OCI-M1 (cell line): ENCODE results near the gene NLRP1.

Experiments
- DNase-seq: peaks from one replicate; lab custom pipeline; 2025; lab: John Stamatoyannopoulos, UW

The NLRP1 gene

GRCh38 chr17:5557485-5557884, 26.8 kb downstream of the NLRP1 start:
- DNase-seq: no peak

- no peak for DNase-seq
Measured at GRCh38 chr17:5555254-5555653, 29.1 kb downstream of the NLRP1 start.

GRCh38 chr17:5553479-5553878, 30.8 kb downstream of the NLRP1 start:
- DNase-seq: no peak

- DNase-seq: peak; percentile 11
Measured at GRCh38 chr17:5552841-5553240, 31.5 kb downstream of the NLRP1 start.

GRCh38 chr17:5545051-5545987, 39.0 kb downstream of the NLRP1 start:
- DNase-seq: no peak

GRCh38 chr17:5544115-5544514, 40.2 kb downstream of the NLRP1 start:
- DNase-seq: no peak

GRCh38 chr17:5541610-5542202, 42.6 kb downstream of the NLRP1 start:
- no peak for DNase-seq

GRCh38 chr17:5540321-5540720, 44.0 kb downstream of the NLRP1 start:
- DNase-seq: no peak

- DNase-seq: no peak
Measured at GRCh38 chr17:5539286-5539685, 45.0 kb downstream of the NLRP1 start.

- DNase-seq: no peak
Measured at GRCh38 chr17:5536866-5537650, 47.3 kb downstream of the NLRP1 start.

- DNase-seq: no peak
Measured at GRCh38 chr17:5535436-5535835, 48.9 kb downstream of the NLRP1 start.

GRCh38 chr17:5533486-5534315, 50.6 kb downstream of the NLRP1 start:
- DNase-seq: no peak

- DNase-seq: no peak
Measured at GRCh38 chr17:5532581-5532980, 51.7 kb downstream of the NLRP1 start.

GRCh38 chr17:5531085-5531418, 53.3 kb downstream of the NLRP1 start:
- no peak for DNase-seq

- no peak for DNase-seq
Measured at GRCh38 chr17:5530265-5531084, 53.8 kb downstream of the NLRP1 start.

- no peak for DNase-seq
Measured at GRCh38 chr17:5527601-5528250, 56.6 kb downstream of the NLRP1 start.

- peak; percentile 84 for DNase-seq
Measured at GRCh38 chr17:5526821-5527598, 57.3 kb downstream of the NLRP1 start.

- DNase-seq: no peak
Measured at GRCh38 chr17:5523249-5523648, 61.1 kb downstream of the NLRP1 start.

GRCh38 chr17:5522476-5522875, 61.8 kb downstream of the NLRP1 start:
- DNase-seq: no peak
